GM19372 (cell line): ENCODE data around the gene CSTPP1.
"Not testable (repeated sequence)": the region's sequence is repeated elsewhere in the genome, so short reads cannot be mapped to it uniquely, and the experiment has no call there.

ENCODE experiments used
- ATAC-seq: cut with Tn5 transposase; IDR thresholded peaks from one replicate; pipeline ENCODE4 v1.9.1; 2021; ENCODE audit warnings: mild to moderate bottlenecking, low read depth, moderate library complexity; ENCODE audit not compliant: unreplicated experiment

Gene CSTPP1

DNA sequence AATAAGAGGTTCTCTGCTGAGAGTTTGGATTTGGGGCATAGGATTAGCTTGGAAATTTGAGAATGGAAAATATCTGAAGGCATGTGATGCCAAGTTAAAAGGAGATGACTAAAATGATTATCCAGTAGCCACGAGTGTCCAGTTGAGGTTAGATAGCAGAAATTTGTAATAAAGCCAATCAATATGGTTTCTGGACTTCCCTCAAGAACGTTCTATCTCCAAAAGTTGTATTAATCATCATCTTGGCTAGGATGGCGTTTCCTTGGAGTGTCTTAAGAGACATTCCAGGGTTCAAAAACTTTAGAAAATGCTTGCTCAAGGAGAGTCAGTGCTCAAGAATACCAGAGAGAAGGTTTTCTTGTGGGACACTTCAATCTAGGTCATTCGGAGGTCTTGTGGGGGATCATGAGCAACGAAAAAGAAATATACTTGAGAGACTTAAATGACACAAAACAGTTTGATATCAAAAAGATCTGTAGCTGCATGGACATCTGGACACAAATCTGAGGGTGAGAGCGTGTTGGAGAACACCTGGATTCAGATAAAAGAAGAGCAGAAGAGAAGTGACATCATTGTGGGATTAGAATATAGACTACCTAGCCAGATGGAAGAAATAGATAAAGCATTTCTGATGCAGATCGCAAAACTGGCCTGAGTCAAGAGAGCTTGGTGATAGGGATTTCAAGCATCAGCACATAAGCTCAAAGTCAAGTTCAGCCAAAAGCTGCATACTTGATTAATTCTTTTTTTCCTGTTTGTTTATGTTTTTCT is 142.4 kb downstream of the CSTPP1 start:
- ATAC-seq: no peak

DNA sequence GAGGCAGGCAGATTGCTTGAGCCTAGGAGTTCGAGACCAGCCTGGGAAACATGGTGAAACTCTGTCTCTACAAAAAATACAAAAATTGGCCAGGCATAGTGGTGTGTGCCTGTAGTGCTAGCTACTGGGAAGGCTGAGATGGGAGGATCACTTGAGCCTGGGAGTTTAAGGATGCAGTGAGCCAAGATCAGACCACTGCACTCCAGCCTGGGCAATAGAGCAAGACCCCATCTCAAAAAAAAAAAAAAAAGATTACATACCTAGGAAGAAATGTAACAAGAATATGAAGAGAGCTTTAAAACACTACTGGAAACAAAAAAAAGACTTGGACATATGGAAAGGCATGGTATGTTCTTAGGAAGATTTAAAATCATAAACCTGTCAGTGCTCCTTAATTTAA is 144.2 kb downstream of the CSTPP1 start:
- ATAC-seq: not testable (repeated sequence)

DNA sequence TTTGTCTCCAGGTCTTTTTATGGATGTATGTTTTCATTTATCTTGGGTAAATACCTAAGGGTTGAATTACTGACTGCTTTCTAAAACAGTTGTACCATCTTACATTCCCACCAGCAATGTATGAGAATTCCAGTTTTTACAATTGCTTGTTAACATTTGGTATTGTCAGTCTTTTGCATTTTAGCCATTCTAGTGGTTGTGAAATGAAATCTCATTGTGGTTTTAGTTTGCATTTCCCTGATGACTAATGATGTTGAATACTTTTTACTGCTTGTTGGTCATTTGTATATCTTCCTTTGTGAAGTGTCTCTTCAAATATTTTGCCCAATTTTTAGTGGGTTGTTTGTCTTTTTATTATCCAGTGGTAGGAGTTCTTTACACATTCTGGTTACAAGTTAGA is 147.4 kb downstream of the CSTPP1 start:
- no peak for ATAC-seq

DNA sequence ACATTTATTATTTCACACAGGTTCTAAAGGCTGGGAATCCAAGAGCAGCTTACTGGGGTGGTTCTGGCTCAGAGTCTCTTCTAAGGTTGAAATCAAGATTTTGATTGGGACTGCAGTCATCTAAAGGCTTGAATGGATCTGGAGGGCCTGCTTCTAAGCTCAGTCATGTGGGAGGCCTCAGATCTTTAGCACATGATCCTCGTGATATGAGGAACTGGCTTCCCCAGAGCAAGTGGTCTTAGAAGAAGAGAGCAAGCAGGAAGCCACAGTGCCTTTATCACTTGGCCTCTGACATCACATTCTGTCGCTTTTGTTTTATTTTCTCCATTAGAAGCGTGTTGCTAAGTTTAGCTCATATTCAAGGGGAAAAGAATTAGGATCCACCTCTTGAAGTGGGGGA is 151.2 kb downstream of the CSTPP1 start:
- ATAC-seq: no peak

DNA sequence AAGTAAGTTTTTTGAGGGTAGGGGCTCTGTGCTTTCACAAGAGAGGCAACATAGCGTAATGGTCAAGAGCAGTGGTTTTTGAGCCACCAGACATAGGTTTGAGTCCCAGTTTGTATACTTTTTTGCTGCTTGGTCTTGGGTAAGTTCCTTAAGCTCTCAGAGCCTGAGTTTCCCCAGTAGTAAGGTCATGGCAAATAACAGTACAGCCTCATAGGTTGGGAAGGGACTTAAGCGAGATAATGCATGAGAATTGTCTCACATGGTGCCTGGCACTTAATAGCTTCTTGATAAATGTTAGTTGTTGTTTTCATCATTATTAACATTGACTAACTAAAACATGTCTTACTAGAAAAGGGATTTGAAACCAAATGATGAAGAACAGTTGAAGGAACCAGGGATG is 157.0 kb downstream of the CSTPP1 start:
- no peak for ATAC-seq

DNA sequence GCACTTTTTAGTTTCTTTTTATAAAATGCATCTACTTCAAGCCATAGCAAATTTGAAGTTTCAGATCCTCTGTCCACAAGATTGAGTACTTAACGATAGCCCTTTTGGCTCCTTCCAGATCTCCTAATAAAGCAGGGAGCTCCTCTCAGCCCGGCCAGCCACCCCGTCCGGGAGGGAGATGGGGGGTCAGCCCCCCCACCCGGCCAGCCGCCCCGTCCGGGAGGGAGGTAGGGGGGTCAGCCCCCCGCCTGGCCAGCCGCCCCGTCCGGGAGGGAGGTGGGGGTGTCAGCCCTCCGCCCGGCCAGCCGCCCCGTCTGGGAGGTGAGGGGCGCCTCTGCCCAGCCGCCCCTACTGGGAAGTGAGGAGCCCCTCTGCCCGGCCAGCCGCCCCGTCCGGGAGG is 160.3 kb downstream of the CSTPP1 start:
- ATAC-seq: not testable (repeated sequence)

DNA sequence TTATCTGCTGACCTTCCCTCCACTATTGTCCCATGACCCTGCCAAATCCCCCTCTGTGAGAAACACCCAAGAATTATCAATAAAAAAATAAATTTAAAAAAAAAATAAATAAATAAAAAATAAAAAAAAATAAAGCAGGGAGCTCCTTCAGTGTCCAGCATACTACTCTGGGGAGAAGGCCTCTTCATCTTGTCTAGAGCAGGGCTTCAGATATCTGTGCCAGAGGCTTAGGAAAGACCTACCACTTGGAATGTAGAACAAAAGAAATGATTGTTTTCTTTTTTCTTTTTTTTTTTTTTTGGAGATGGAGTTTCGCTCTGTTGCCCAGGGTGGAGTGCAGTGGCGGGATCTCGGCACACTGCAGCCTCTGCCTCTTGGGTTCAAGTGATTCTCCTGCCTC is 161.7 kb downstream of the CSTPP1 start:
- ATAC-seq: not testable (repeated sequence)

DNA sequence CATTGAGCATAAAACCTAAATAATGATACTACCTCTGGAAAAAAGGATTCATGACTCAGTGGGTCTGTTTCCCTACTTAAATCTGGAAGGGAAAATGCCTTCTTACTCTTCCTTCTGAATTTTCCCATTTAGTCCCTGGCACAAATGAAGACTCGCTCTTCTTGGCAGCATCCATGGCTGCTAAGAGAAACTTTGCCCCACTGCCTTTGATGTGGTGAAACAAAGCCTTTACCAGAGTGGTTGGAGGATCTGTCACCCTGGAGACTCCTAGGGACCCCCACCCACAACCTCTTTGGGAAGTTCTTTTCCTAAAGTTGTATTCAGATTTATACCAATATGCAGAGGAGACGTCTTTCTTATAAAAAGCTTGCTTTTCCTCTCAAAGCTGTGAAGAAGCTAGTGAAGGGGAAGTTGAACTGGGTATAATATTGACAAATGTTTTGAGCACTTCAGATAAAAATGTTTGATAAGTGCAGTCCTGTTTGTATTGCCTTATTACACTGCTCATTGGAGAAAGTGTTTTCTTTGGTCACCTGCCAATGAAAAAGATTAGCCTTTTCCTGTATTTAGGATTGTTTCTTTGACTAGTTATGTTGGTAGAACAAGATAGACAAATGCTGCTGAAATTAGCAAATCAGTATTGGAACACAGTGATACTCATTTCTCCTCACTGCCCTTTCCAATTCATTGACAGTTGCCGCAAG is 162.8 kb downstream of the CSTPP1 start:
- ATAC-seq: no peak

DNA sequence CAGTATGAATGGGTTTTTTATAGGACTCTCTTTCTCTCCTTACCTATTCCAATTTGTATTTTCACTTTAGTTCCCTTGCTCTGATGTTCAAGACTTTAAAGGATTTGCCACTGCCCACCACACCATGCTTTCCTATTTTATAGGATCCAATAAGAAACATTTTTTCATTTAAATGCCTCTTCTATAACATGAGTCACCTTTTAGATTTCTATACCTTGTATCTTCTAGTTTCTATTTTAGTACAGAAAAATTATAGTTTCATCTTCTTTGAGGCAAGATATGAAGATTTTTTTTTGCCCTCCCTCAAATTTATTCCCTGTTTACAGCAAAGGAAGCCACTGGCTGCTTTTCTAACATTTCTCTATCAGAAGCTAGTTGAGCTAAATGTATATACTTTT is 163.4 kb downstream of the CSTPP1 start:
- ATAC-seq: no peak

DNA sequence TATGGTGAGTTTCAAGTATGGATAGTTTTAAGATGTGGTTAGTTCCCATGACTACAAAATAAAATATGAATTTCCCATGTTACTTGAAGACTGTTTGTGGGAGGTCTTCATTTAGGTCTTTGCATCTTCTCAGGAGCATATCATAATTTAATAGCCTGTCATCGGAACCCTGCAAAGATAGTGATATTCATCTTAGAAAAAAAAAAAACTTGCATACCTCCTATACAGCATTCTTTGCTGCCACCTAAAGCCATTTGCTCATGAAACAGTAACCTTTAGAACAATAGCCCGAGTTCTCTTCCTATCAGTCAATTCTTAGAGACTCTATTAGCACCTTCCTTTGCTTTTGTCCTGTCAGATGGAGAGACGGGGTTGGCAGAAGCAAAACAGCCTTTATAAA is 164.8 kb downstream of the CSTPP1 start:
- ATAC-seq: no peak

DNA sequence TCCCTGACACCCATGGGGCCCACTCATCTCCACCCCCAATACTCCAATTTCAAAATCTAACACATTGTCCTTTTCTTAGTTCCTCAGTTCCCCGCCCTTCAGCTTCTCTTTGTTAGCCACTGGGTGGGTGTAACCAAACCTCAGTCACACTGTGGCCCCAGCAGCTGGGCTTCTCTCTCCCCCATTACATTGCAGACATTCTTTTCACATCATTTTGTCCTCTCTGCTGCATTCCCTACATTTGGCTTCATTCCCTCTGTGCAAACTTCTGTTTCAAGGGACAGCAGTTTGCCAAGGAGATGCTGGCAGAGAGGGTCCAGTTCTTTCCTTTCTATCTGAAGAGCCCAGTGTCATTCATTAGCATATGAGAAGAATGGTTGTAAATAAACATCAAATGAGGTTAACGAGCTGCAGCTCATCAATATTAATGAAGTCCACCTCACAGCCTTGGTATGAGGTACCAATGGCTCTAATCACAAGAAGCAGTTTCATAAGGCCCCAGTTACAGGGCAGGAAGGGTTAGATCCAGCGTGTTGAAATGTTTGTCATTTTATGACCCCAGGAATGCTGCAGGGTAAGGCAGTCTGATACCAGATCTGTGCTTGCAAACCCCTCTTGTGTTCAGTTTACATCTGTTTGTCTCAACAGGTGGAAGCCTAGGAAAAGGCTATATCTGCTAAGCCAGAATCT is 167.8 kb downstream of the CSTPP1 start:
- no peak for ATAC-seq

DNA sequence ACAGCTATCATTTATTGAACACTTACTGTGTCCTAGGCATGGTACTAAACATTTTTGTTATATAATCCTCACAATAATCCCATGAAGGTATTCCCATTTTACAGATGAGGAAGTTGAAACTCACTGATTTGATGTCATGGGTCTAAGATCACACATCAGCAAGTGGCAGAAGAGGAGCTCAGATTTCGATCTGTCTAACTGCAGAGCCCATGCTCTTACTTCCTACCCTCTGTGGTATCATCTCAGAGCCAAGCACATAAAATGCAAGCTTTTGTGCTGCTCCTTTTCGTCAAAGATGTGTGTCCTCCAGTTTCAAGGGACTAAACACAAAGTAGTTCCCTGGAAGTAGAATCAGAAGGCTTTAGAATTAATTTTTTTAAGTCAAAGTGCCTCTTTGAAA is 169.0 kb downstream of the CSTPP1 start:
- ATAC-seq: no peak

DNA sequence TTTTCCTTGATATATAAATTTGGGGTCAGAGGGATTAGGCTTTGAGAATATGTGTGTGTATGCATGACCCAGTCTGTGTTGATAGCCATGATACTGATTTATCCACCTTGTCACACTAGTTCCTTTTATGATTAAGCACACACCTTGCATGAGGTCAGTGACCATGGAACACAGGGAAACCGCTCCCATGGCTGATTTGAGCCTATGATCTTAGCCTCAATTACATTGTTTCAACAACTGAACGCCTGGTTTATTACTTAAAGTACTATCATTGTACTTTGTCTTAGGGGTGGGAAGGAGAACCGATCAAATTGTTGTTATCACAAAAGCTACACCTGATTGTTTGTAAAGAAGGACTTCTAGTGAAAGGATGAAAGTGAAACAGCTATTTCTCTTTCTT is 169.4 kb downstream of the CSTPP1 start:
- ATAC-seq: no peak

DNA sequence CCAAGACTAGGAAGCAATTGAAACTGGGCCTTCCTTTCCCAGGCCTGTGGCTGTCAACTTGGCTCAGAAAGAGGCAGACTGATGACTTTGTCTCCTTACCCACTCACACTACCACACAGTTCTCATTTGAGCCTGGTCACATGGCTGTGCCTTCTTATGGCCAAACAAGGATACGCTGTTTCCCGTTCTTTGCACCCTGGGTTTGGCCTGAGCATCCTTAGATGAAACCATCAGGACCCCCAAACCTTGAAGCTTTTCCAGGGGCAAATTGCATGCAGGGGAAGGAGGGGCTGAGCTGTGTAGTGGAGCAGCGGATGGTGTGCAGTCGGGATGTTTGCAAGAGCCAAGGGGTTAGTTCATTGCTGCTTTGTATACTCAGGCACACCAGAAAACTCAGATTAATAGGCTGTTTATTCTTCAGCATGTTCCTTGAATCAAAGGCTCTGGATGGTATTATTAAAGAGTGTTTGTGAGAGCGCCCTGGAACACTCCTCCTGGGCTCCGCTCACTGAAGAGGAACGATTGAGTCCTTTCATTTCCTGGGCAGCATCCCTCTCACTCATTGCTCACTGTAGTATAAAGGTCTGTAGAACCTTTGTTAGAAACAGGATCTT is 170.3 kb downstream of the CSTPP1 start:
- ATAC-seq: no peak

DNA sequence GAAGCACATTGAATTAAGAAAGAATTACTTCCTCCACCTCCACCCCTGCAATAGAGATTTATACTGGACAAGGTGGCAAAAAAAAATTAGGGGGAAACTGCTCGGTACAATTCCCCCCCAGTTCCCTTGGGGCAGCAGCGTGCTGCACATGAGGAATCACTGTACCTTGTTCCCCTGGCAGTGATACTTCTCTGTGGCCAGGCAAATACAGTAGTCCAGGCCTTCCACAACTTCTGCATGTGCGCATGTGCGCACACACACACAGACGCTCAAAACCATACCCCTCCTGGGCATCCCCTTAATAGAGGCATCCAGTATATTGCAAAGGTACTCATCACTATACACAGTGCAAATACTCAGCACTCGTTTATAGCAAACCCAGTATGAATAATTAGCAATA is 171.2 kb downstream of the CSTPP1 start:
- ATAC-seq: no peak

DNA sequence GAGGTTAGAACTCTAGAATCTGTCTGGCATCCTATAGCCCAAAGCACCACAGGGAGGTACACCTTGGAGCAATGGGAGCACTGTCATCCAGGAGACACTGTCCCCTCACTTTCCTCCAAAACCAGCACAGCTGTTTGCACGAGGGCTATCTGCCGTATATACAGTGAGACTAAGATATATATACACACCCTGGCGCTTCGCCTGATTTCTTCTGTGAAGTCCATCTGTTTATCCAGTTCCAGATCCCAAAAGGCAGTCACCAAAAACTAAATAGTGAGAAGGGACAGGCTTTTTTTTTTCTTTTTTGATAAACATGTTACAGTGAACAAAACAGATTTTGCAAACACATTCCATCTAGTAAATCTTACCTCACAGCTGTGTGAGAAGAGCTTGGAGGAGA is 171.7 kb downstream of the CSTPP1 start:
- no peak for ATAC-seq

DNA sequence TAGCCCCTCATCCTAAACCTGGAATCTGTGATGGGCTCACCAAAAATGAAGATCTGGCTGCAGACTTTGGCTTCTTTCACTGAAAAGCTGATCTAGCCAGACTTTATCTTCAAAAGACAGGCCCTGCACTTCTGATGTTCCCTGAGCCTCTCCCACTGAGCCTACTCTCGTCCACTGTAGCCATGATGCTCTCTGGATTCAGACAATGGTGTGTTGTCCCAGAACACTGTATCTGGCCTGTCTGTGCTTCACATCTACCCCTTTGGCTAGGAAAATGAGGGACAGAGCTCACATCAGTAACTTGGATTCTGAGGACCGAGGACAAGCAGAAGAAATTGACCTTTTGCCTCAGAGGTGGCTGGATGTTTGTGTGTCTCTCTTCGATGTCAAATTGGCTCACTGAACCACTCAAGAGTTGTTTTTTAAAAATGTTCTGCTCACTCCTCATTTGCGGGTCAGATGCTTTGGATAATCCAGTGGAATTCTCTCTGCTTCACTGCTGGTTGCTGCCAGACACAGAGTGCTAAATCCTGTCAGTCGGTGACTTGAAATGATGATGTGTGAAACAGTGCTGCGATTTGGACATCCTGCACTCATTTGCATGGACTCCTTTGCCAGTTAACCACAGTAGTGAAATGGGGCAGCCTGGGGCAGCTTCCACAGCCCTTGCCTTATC is 172.6 kb downstream of the CSTPP1 start:
- no peak for ATAC-seq

DNA sequence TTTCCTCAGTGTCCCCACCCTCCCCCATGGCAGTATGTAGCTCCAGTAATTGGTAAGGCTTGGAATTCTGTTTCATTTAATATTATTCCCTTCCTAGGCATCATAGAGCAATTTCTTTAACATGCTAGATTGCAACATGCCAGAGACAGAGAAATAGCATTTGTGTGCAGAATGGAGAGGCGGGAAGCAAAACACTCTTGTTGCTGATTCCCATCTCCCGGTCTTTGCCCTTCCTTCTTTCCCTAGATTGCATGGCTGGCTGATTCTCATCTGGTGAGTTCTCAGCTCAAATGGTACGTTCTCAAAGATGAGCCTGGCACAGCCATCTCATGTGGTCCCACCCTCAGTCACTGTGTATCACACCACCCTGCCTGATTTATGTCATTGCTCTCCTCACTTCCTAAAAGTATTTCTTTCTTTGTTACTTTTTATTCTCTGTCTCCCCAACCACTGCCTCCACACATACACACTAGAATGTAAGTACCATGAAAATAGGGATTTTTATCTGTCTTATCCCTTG is 173.2 kb downstream of the CSTPP1 start:
- ATAC-seq: no peak

DNA sequence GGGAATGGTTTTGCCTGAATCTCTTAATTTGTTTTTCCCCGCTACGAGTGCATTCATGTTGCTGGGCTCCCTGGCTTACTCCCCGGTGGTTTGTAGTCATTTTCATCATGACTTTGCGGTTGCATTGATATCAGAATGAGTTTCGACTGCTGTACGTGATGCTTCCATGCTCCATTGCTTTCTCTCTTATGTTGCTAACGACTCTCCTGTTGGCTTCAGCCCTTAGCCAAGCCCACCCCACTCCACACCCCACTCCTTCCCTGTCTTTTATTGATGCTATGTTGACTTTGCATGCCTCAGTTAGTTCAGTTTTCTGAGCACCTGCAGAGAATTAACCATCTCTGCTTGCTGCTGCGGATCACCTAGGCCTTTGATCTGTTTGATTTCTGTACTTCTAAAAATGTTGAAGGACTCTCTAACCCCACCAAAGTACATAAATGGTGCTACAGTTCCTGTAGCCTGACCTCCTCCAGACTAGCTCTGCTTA is 174.8 kb downstream of the CSTPP1 start:
- ATAC-seq: no peak

DNA sequence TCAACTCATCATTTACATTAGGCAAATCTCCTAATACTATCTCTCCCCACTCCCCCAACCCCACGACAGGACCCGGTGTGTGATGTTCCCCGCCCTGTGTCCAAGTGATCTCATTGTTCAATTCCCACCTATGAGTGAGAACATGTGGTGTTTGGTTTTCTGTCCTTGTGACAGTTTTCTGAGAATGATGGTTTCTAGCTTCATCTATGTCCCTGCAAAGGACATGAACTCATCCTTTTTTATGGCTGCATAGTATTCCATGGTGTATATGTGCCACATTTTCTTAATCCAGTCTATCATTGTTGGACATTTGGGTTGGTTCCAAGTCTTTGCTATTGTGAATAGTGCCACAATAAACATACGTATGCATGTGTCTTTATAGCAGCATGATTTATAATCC is 176.4 kb downstream of the CSTPP1 start:
- not testable (repeated sequence) for ATAC-seq
